Ishikawa (cell line): Measurements from ENCODE around the gene ALPG.

Source experiments
- CEBPB ChIP-seq: IDR thresholded peaks from 2 replicates; pipeline ENCODE4 v1.6.1; 2012
- CREB1 ChIP-seq: IDR thresholded peaks from 2 replicates; pipeline ENCODE4 v1.6.1; 2012; ENCODE audit warnings: low read depth
- EGR1 ChIP-seq: IDR thresholded peaks from 2 replicates; pipeline ENCODE4 v1.6.1; 2012
- EP300 ChIP-seq: IDR thresholded peaks from 2 replicates; pipeline ENCODE4 v1.6.1; 2012; ENCODE audit warnings: borderline replicate concordance
- FOXM1 ChIP-seq: IDR thresholded peaks from 2 replicates; pipeline ENCODE4 v1.6.1; 2012; ENCODE audit warnings: low read depth, borderline replicate concordance
- MAX ChIP-seq: IDR thresholded peaks from 2 replicates; pipeline ENCODE4 v1.6.1; 2012
- NFIC ChIP-seq: IDR thresholded peaks from 2 replicates; pipeline ENCODE4 v1.6.1; 2012
- RAD21 ChIP-seq: IDR thresholded peaks from 2 replicates; pipeline ENCODE4 v1.6.1; 2012; ENCODE audit warnings: low read depth
- REST ChIP-seq: IDR thresholded peaks from 2 replicates; pipeline ENCODE4 v1.6.1; 2012; ENCODE audit warnings: low read depth, mild to moderate bottlenecking
- TAF1 ChIP-seq: IDR thresholded peaks from 2 replicates; pipeline ENCODE4 v1.6.1; 2012; ENCODE audit warnings: low read depth, mild to moderate bottlenecking
- TCF12 ChIP-seq: IDR thresholded peaks from 2 replicates; pipeline ENCODE4 v1.6.1; 2012; ENCODE audit warnings: low read depth
- TEAD4 ChIP-seq: IDR thresholded peaks from 2 replicates; pipeline ENCODE4 v1.6.1; 2012
- USF1 ChIP-seq: IDR thresholded peaks from 2 replicates; pipeline ENCODE4 v1.6.1; 2012
- YY1 ChIP-seq: IDR thresholded peaks from 2 replicates; pipeline ENCODE4 v1.6.1; 2012; ENCODE audit warnings: low read depth
- ZBTB7A ChIP-seq: IDR thresholded peaks from 2 replicates; pipeline ENCODE4 v1.6.1; 2012; ENCODE audit warnings: low read depth

ALPG gene

GRCh38 chr2:232418466-232419244 is 12.0 kb downstream of the ALPG start:
- no peak for TF ChIP-seq YY1
- no peak for TF ChIP-seq FOXM1

- no peak for TF ChIP-seq EP300
- TF ChIP-seq TEAD4: no peak
- TF ChIP-seq ZBTB7A: no peak
- no peak for TF ChIP-seq NFIC
- TF ChIP-seq EGR1: no peak
- TF ChIP-seq MAX: no peak
- TF ChIP-seq TAF1: no peak
- TF ChIP-seq TCF12: no peak
- no peak for TF ChIP-seq FOXM1
- TF ChIP-seq CEBPB: no peak
- no peak for TF ChIP-seq CREB1
Measured at GRCh38 chr2:232419245-232420072, 12.8 kb downstream of the ALPG start.

GRCh38 chr2:232420073-232420454 is 13.4 kb downstream of the ALPG start:
- TF ChIP-seq TEAD4: no peak
- TF ChIP-seq EGR1: no peak
- TF ChIP-seq NFIC: no peak
- TF ChIP-seq RAD21: no peak
- TF ChIP-seq USF1: no peak
- no peak for TF ChIP-seq EP300

- TF ChIP-seq REST (no peak), CREB1 (no peak), ZBTB7A (peak; percentile 66; the same call in 1 of the 2 replicates), MAX (peak; percentile 49; the same call in 1 of the 2 replicates), USF1 (no peak), RAD21 (no peak), TEAD4 (no peak), NFIC (no peak), EP300 (no peak), EGR1 (no peak), TCF12 (no peak), CEBPB (no peak), TAF1 (no peak; the same call in 1 of the 2 replicates), YY1 (no peak), FOXM1 (no peak)
Measured at GRCh38 chr2:232420463-232421188, 14.0 kb downstream of the ALPG start.

- TF ChIP-seq TEAD4 (no peak), TCF12 (no peak), NFIC (no peak), MAX (no peak), TAF1 (no peak), REST (no peak), CREB1 (no peak), USF1 (no peak), EGR1 (no peak), YY1 (no peak), RAD21 (no peak), ZBTB7A (no peak)
Measured at GRCh38 chr2:232421189-232421785, 14.6 kb downstream of the ALPG start.
